Endometrium (tissue), 2 donors: ENCODE measurements around the gene CARNS1.
"Not testable (repeated sequence)": the region's sequence is repeated elsewhere in the genome, so short reads cannot be mapped to it uniquely, and the experiment has no call there.

Experiments used
- FAIRE-seq: peaks from 2 replicates; lab custom pipeline; 2012; peaks lifted over from hg19 to GRCh38; lab: Jason Lieb, UNC
- donor health status: control.
- donor health status: control.

The CARNS1 gene

GRCh38 chr11:67409781-67410368, 5.6 kb upstream of the CARNS1 start:
- no peak for FAIRE-seq

DNA sequence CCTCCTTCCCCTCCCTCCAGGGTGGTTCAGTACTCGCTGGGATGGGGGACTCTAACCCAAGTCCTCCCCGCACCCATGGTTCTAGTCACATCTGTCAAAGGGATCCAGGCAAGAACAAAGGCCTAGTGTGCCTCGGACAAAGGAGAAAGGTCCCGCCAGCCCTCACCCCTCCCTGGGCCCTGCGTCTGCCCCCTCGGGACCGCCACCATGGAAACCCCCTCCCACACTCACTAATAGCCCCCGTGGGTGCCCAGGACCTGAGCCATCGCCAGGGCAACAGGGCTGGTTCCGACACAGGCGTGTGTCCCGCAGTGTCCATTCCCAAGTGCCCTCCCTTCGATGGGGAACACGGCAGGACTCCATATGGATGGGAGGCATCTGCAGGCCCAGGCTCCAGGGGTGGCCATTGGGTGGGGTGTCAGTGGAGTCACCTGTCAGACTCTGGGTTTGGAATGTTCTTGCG, 5.1 kb upstream of the CARNS1 start:
- FAIRE-seq = no peak

- FAIRE-seq = no peak
These were observed 4.3 kb upstream of the CARNS1 start for GRCh38 chr11:67410984-67411784.

DNA sequence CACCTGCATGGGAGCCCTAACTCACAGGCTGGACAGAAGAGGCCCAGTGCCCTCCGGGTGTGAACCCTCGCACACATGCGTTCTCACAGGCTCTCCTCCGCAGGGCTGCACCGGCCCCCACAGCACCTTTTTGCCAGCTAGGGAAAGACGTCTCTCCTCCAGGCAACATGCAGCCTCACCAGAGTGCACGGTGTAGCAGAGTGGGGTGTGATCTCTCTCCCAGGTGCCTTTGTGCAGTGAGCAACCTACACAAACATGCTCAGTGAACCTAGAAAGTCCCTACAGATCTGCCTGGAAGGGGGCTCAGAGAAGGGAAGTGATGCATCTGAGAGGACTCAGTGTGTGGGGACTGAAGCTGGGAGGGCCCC, 3.7 kb upstream of the CARNS1 start:
- FAIRE-seq = no peak

GRCh38 chr11:67412495-67413179, 2.8 kb upstream of the CARNS1 start:
- no peak for FAIRE-seq

DNA sequence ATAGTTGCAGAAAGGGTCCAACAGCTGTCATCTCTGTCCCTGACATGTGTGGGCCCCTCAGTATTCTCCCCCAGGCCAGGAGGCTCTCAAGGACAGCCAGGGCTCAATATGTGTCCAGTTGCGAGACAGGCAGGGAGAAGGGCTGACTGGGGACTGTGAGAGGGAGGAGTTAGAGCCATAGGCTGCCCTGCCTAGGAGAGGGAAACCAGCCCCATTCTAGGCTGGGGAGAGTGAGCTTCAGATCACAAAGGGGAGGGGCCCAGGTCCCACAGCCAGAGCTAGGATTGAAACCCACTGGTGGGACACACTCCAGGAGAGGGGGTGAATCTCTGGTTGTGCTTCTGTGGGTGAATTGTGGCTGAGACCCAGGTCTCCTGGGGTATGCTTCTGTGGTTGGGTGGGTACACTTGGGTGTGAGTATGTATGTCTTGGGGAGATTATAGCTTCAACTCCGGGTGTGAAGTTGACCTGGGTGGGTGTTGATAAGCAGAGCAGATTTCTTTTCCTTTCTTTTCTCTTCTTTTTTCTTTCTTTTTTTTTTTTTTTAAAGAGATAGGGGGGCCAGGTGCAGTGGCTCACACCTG, 2.1 kb upstream of the CARNS1 start:
- no peak for FAIRE-seq

DNA sequence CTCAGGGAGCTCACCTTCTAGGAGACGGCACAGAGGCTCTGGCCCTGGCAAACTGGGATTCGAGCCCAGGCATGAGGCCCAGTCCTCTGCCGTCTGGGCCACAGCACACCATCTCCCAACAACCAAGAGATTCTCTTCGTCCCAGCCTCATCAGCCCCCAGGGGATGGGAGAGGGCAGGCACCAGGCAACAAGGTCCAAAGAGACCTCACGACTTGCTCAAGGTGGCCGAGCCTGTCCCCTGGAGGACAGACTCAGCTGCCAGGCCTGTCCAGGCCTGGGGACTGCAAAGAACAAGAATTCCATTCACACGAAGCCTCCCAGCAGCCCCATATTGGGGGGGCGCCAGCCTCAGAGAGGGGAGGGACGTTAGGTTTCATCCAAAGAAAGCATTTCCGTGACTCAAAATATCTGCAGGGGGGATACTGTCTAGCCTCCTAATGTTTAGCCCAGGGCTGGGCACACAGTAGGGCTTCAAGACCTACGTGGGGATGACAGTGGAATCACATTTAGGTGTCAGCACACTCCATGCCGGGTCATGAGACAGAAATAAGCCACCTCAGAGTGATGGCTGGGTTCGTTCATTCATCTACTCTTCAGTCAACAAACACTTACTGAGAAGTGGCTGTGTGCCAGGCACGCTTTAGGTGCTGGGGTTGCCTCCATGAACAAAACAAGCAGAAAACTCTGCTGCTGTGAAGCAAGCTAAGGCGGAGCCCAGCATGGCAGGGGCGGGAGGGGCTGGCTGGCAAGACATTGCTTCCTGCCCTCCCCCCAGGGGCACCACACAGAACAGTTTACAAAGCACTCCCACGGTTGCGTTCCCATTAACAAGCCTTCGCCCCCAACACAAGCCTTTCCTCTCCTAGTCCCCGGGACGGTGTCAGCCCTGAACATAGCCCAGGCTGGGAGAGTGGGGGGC, 1.2 kb downstream of the CARNS1 start:
- FAIRE-seq = no peak

- FAIRE-seq = no peak
These were observed 1.9 kb downstream of the CARNS1 start for GRCh38 chr11:67417425-67417824.

DNA sequence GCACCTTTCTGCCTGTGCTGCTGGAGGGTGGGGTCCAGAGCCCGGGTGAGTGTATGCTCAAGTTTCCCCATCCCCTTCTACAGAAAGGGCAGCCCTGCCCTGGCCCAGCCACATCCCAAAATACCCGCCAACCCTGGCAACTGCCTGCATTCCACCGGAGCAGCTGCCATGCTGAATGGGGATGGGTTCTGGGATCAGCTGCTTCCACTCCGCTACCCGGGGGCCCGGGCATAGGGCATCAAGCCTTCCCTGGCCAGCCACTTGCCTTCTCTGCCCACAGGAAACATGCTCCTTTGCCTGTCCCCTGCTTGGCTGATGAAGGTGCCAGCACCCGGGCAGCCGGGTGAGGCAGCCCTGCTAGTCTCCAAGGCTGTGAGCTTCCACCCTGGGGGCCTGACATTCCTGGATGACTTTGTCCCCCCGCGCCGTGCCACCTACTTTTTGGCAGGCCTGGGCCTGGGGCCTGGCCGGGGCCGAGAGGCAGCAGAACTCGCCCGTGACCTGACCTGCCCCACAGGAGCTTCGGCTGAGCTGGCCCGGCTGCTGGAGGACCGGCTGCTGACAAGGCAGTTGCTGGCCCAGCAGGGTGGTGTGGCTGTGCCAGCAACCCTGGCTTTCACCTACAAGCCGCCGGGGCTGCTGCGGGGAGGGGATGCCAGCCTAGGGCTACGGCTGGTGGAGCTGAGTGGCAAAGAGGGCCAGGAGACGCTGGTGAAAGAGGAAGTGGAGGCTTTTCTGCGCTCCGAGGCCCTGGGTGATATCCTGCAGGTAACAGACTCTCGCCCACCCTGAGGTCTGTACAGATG, 3.2 kb downstream of the CARNS1 start:
- no peak for FAIRE-seq

GRCh38 chr11:67419325-67420049, 4.0 kb downstream of the CARNS1 start:
- no peak for FAIRE-seq

DNA sequence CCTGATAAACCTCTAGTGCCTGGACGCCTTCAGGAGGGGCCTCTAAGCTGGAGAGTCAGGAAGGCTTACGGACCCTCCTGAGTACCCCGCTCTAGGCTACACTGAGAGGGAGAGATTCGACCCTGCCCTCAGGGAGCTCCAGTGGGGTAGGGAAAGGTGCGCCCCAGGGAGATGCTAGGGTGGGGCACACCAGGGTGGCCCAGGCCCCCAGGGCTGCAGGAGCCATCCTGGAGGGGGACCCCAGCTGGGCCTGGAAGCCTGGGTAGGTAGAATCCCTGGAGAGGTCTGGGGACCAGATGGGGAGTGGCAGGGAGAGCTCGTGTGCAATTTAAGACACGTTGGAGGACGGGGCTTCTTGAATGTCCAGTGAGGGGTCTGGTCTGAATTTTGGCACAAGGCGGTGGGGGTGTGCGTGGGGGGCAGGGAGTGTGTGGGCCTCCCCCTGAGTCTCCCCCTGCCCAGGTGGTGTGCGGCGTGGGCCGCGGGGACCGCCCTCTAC, 4.7 kb downstream of the CARNS1 start:
- FAIRE-seq = no peak

GRCh38 chr11:67420646-67421429, 5.4 kb downstream of the CARNS1 start:
- FAIRE-seq = no peak

DNA sequence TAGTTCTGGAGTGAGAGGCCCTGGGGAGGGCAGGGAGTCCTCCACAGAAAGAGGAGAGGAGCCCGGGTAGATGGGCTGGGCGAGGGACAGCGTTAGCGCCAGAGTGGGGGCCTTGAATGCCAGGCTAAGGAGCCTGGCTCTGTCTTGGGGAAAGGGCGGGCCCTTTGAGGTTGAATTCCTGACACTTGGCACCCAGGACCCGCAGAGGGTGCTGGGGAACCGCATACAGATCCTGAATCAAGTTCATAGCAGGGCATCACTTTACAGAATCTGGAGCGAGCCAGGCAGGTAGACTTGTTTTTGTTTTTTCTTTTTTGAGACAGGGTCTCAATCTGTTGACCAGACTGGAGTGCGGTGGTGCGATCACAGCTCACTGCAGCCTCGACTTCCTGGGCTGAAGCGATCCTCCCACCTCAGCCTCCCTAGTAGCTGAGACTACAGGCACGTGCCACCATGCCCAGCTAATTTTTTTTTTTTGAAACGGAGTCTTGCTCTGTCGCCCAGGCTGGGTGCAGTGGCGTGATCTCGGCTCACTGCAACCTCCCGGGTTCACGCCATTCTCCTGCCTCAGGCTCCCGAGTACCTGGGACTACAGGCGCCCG, 6.1 kb downstream of the CARNS1 start:
- no peak for FAIRE-seq

DNA sequence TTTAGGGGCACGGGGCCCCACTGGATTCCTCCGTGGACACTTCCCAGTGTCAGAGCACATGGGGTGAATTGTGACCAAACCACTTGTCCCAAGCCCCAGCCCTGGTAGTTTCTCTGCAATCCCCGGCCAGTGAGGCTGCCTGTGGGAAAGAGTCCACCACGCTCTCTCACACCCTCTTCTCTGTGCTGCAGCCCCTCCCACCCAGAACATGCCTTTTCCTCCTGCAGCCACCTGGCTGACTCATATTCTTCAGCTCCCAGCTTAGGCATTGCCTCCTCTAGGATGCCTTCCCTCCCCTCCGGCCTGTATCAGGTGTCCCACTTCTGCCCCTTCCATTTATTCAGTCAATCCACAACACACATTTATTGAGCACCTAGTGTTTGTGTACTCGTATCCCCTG, 7.4 kb downstream of the CARNS1 start:
- no peak for FAIRE-seq

GRCh38 chr11:67423466-67423865, 8.0 kb downstream of the CARNS1 start:
- no peak for FAIRE-seq

- FAIRE-seq = no peak
These were observed 8.6 kb downstream of the CARNS1 start for GRCh38 chr11:67423891-67424613.

DNA sequence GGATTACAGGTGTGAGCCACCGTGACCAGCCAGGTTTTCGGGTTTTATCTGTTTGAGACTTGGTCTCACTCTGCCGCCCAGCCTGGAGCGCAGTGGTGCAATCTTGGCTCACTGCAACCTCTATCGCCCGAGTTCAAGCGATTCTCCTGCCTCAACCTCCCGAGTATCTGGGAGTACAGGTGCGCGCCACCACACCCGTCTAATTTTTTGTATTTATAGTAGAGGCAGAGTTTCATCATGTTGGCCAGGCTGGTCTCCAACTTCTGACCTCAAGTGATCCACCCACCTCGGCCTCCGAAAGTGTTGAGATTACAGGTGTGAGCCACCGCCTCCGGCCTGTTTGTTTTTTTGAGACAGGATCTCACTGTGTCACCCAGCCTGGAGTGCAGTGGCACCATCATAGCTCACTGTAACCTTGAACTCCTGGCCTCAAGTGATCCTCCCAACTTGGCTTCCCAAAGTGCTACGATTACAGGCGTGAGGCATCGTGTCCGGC, 11.9 kb downstream of the CARNS1 start:
- not testable (repeated sequence) for FAIRE-seq
